Colonic mucosa (tissue), 4 donors: ENCODE data around the gene HHAT. TPM values are rescaled to one million over a fixed set of nuclear protein-coding genes. Genes with fewer than 3 reads are reported as not detected.

Experiments used
- DNase-seq: peaks from one replicate; pipeline ENCODE4 v3.0.0-alpha.2; 2020
- H3K27ac ChIP-seq: fragments of 200-600 bp; one replicate; pipeline ENCODE4 v1.8.0; 2021
- H3K27me3 ChIP-seq: fragments of 200-600 bp; one replicate; pipeline ENCODE4 v1.8.0; 2021
- H3K36me3 ChIP-seq: fragments of 200-600 bp; one replicate; pipeline ENCODE4 v1.8.0; 2021
- H3K4me1 ChIP-seq: fragments of 200-600 bp; one replicate; pipeline ENCODE4 v1.8.0; 2021; ENCODE audit warnings: mild to moderate bottlenecking
- H3K4me3 ChIP-seq: fragments of 200-600 bp; one replicate; pipeline ENCODE4 v1.8.0; 2021
- H3K9ac ChIP-seq, 2 donors: one replicate each; pipeline ENCODE4 v1.7.0; 2013; ENCODE audit warnings: control low read depth in 2 of 2, low read depth in 2 of 2, low read length in 2 of 2
- H3K9me3 ChIP-seq: fragments of 200-600 bp; one replicate; pipeline ENCODE4 v1.8.0; 2021
- intact Hi-C: fragments of 100-400 bp; cut with DNase I; formaldehyde crosslinking; loops from one replicate; pipeline ENCODE4 v1.14.1; 2022
- total RNA-seq, 2 donors: library from RNA; stranded (reverse); fragmentation: NEBNext Ultra II Directional in 1 of 2; extraction: Animal tissue kit (Norgen Biotek cat#: 25700) in 1 of 2; gene quantifications; one replicate each; pipeline ENCODE4 v1.2.1, GENCODE V29; 2021
- TF ChIP-seq, protein P1 (sequence below): fragments of 200-600 bp; IDR thresholded peaks from one replicate; pipeline ENCODE4 v1.8.0; 2022; ENCODE audit warnings: antibody characterized with exemption, mild to moderate bottlenecking
- donor health status: healthy.
- donor health status: DM: no; HTN: no; CAD: no.
- donor health status: DM: no; HTN: no; CAD: no.

Gene HHAT
- total RNA-seq, 2 donors from 2014 or later = 3.2 to 4.9 TPM

DNA sequence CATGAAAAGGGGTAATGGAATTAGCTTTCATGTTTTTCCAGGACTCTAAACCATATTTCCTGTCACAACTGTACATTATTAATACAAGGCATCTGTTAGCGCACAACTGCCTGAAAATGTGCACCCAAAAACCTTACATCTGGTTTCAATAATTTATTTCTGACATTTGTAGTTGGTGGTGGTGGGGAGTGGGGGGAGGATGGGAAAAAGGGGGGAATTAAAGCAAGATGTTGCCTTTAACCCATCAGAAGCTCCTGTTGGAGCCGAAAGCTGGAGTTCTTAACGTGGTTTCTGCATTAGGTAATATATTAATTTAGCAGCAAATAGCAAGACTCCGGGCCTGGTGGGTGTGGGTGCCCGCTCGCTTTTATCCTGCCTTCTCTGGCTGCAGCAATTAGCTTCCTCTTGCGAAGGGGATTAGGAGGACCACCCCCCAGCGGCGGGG lies 36.9 kb upstream of the HHAT start:
- Histone ChIP-seq H3K9ac (peak overlapping the region in 1 of 2 donors; percentile 35), H3K4me1 (no peaks in the 10 kb centered on the region), H3K9me3 (no peaks in the 10 kb centered on the region), H3K27me3 (no peaks in the 10 kb centered on the region), H3K4me3 (peak overlapping the region; percentile 39), H3K36me3 (no peaks in the 10 kb centered on the region), H3K27ac (no peak overlapping the region)
- TF ChIP-seq, protein P1, sequence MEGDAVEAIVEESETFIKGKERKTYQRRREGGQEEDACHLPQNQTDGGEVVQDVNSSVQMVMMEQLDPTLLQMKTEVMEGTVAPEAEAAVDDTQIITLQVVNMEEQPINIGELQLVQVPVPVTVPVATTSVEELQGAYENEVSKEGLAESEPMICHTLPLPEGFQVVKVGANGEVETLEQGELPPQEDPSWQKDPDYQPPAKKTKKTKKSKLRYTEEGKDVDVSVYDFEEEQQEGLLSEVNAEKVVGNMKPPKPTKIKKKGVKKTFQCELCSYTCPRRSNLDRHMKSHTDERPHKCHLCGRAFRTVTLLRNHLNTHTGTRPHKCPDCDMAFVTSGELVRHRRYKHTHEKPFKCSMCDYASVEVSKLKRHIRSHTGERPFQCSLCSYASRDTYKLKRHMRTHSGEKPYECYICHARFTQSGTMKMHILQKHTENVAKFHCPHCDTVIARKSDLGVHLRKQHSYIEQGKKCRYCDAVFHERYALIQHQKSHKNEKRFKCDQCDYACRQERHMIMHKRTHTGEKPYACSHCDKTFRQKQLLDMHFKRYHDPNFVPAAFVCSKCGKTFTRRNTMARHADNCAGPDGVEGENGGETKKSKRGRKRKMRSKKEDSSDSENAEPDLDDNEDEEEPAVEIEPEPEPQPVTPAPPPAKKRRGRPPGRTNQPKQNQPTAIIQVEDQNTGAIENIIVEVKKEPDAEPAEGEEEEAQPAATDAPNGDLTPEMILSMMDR = no peak
- DNase-seq = no peak
- intact Hi-C loops = loop anchor here (5.0 kb wide), 1 partner anchor 55 kb away; no protein-coding TSS in a partner anchor

DNA sequence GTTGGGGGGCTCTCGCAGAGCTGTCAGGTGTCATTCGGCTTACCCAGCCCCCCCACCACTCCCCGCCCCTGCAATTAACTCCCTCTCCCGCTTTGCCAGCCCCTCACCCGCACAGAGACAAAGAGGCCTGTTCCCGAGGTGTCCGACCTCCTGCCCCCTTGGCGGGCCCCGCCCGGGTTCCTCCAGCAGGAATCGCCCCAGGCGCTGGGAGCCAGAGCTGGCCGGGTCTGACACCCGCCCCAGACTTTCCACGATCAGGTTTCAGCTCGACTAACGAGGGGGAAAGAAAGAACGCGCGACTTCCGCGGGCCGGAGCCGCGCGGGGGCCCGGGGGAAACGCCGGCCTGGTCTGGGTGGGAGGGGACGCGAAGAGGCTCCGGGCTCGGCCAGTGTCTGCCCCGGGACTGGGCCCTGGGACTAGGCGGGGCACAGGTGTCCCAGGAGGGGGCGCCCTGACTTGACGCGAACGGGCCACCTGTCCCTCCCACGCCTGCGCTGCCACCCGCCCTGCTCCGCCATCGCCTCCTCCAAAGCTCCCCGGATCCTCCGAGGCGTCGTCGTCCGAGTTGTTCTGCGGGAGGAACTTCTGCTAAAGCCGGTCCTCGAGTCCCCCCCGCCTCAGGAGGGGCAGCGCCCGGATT lies 36.4 kb upstream of the HHAT start:
- no peaks in the 10 kb centered on the region for H3K36me3 ChIP-seq
- no peaks in the 10 kb centered on the region for H3K27me3 ChIP-seq
- H3K4me1 ChIP-seq = no peaks in the 10 kb centered on the region
- H3K27ac ChIP-seq = peak overlapping the region; percentile 20
- TF ChIP-seq, protein P1 = peak; percentile 23
- DNase-seq = peak; percentile 66
- intact Hi-C loops = loop anchor here (5.0 kb wide), 1 partner anchor 55 kb away; no protein-coding TSS in a partner anchor
- peak overlapping the region in 1 of 2 donors; percentile 35 for H3K9ac ChIP-seq
- peak overlapping the region; percentile 39 for H3K4me3 ChIP-seq
- no peaks in the 10 kb centered on the region for H3K9me3 ChIP-seq

DNA sequence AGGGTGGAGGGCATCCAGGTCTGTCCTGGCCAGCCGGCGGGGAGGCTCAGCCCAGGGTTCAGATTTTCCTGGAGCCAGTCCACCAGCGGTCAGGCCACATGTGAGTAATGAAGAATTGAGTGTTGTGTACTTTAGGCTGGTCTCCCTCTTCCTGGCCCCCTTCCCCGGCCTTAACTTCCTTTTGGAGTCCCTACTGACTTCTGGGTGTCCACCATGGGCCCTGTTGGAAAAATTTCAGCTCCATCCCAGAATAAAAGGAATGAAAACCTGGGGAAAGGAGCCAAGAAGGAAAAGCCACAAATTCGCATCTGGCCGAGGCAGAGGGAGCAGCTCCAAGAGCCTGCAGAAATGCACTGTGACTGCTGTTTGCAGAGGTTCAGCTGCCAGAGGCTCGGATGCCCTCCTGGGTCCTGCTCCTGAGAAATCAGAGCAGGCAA lies 35.5 kb upstream of the HHAT start:
- Histone ChIP-seq H3K4me1 (no peaks in the 10 kb centered on the region), H3K9ac (peak overlapping the region in 1 of 2 donors; percentile 24), H3K27ac (peak overlapping the region; percentile 20), H3K4me3 (peak overlapping the region; percentile 39), H3K9me3 (no peaks in the 10 kb centered on the region), H3K36me3 (no peaks in the 10 kb centered on the region), H3K27me3 (no peaks in the 10 kb centered on the region)
- intact Hi-C loops = loop anchor here (5.0 kb wide), 1 partner anchor 56 kb away; no protein-coding TSS in a partner anchor
- peak; percentile 33 for DNase-seq
- TF ChIP-seq, protein P1 = no peak

DNA sequence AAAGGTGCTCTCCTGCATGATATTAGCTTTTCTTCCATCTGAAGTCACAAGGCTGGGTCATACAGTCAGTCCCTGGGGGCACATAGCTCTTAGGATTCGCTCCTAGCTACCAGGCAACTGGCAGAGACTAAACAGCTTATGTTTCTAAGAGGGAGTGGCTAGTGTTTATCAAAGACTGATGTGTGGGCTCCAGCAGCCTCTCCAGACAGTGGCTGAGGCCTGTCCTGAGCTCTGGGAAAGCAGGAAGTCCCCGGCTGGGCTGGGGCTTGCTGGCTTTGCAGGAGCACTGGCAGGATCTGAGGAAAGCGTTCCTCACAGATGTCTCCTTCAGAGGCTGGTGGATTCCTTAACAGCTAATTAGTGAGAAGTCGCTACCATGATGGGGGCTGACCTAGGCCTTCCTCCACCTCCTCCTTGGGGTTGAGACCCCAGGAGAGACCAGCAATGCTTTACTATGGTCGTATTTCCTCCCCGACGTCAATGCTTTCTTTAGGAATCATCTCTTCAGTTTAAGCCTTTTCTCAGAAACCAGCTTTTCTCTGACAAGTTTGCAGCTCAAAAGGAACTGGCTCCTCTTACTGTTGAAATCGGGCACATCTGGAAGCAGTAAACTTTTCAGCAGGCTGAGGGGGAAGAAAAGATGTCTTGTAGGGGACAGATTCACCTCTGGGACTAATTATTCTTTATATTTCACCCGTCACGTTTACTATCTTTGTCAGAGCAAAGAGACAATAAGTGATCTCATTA lies 33.5 kb upstream of the HHAT start:
- no peaks in the 10 kb centered on the region for H3K9me3 ChIP-seq
- DNase-seq = no peak
- intact Hi-C loops = loop anchor here (5.0 kb wide), 1 partner anchor 58 kb away; no protein-coding TSS in a partner anchor
- H3K27ac ChIP-seq = peak overlapping the region; percentile 4
- H3K27me3 ChIP-seq = no peaks in the 10 kb centered on the region
- H3K36me3 ChIP-seq = no peaks in the 10 kb centered on the region
- H3K4me3 ChIP-seq = no peak overlapping the region
- no peak overlapping the region for H3K9ac ChIP-seq
- TF ChIP-seq, protein P1 = no peak
- H3K4me1 ChIP-seq = no peaks in the 10 kb centered on the region

DNA sequence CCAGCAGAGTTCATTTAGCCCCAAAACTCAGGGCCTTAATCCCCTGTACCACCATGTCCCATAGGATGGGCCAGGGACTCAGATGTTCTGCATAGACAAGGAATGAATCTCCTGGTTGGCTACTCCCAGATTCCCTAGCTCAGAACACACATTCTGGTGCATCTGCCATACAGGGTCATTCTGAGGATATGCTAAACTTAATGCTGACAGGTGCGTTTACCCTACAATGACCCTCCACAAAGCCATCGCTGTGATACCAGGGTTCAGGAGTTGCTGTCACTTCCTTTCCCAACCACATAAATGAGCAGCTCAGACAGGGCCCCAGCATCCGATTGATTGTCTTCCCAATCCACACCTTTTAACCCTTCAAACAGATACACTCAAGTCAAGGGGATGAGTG lies 32.0 kb upstream of the HHAT start:
- no peak overlapping the region for H3K9ac ChIP-seq
- DNase-seq = no peak
- no peaks in the 10 kb centered on the region for H3K36me3 ChIP-seq
- H3K9me3 ChIP-seq = no peaks in the 10 kb centered on the region
- TF ChIP-seq, protein P1 = no peak
- intact Hi-C loops = no loop called here
- no peaks in the 10 kb centered on the region for H3K4me1 ChIP-seq
- no peaks in the 10 kb centered on the region for H3K27me3 ChIP-seq
- no peak overlapping the region for H3K27ac ChIP-seq
- no peak overlapping the region for H3K4me3 ChIP-seq
